IMR-90 (cell line): Measurements from ENCODE around the gene ELF5. TPM values are rescaled to one million over a fixed set of nuclear protein-coding genes. Genes with fewer than 3 reads are reported as not detected.

Source experiments
- ATAC-seq: fragments of 200-7000 bp; cut with Tn5 transposase; 2 replicates; pipeline ENCODE4 v1.9.1; 2020; ENCODE audit warnings: low read depth, mild to moderate bottlenecking, moderate library complexity
- BruUV-seq: library from RNA; stranded (reverse); fragments of 400-500 nt; replicated peaks from 2 replicates; lab custom pipeline; 2021; lab: Mats Ljungman, UMichigan
- CTCF ChIA-PET: fragments of 300-600 bp; formaldehyde crosslinking; extraction: SDS; loops from one replicate; lab custom pipeline; 2021; ENCODE audit warnings: antibody characterized with exemption; lab: Yijun Ruan, JAX
- POLR2A ChIA-PET: fragments of 300-600 bp; sonication (Branson Sonifier 250); formaldehyde crosslinking; loops from one replicate; lab custom pipeline; 2022; ENCODE audit warnings: antibody characterized with exemption; ENCODE audit not compliant: unreplicated experiment; lab: Charles Lee
- DNase-seq: peaks from one replicate; pipeline ENCODE4 v3.0.0; 2013
- H2AFZ ChIP-seq: replicated peaks from 2 replicates; pipeline ENCODE3; 2013; ENCODE audit warnings: low read length, mild to moderate bottlenecking; ENCODE audit not compliant: poor library complexity
- H2AK5ac ChIP-seq: 2 replicates; pipeline ENCODE4 v1.6.1; 2013; ENCODE audit warnings: low read depth, low read length, inconsistent platforms
- H2AK9ac ChIP-seq: replicated peaks from 2 replicates; pipeline ENCODE3; 2013; ENCODE audit warnings: mild to moderate bottlenecking, low read depth, low read length, moderate library complexity; ENCODE audit not compliant: poor library complexity
- H2BK120ac ChIP-seq: 2 replicates; pipeline ENCODE4 v1.6.1; 2013; ENCODE audit warnings: low read depth, low read length, inconsistent platforms
- H2BK15ac ChIP-seq: 3 replicates; pipeline ENCODE4 v1.6.1; 2013; ENCODE audit warnings: low read depth, low read length, inconsistent platforms
- H2BK20ac ChIP-seq: 2 replicates; pipeline ENCODE4 v1.6.1; 2013; ENCODE audit warnings: low read depth, mild to moderate bottlenecking, inconsistent platforms, low read length, moderate library complexity
- H2BK5ac ChIP-seq: 2 replicates; pipeline ENCODE4 v1.6.1; 2013; ENCODE audit warnings: mild to moderate bottlenecking, low read depth, low read length, inconsistent platforms; ENCODE audit not compliant: poor library complexity, severe bottlenecking
- H3K14ac ChIP-seq: replicated peaks from 2 replicates; pipeline ENCODE4 v1.6.1; 2013; ENCODE audit warnings: low read depth, low read length, inconsistent platforms
- H3K18ac ChIP-seq: 2 replicates; pipeline ENCODE4 v1.6.1; 2013; ENCODE audit warnings: low read depth, low read length, control low read depth
- H3K23ac ChIP-seq: 2 replicates; pipeline ENCODE4 v1.6.1; 2013; ENCODE audit warnings: low read depth, low read length, inconsistent platforms
- H3K27ac ChIP-seq: 2 replicates; pipeline ENCODE4 v1.5.1; 2013; ENCODE audit warnings: mild to moderate bottlenecking, control low read depth, low read length; ENCODE audit not compliant: insufficient read depth
- H3K27me3 ChIP-seq: 2 replicates; pipeline ENCODE4 v1.6.1; 2013; ENCODE audit warnings: low read length; ENCODE audit not compliant: control insufficient read depth, insufficient read depth
- H3K36me3 ChIP-seq: 2 replicates; pipeline ENCODE4 v1.6.1; 2013; ENCODE audit warnings: low read length, mixed read lengths; ENCODE audit not compliant: control insufficient read depth, insufficient read depth
- H3K4ac ChIP-seq: 2 replicates; pipeline ENCODE4 v1.6.1; 2013; ENCODE audit warnings: low read depth, low read length, inconsistent platforms
- H3K4me1 ChIP-seq: 2 replicates; pipeline ENCODE4 v1.6.1; 2013; ENCODE audit warnings: low read length, mixed read lengths; ENCODE audit not compliant: control insufficient read depth, insufficient read depth
- H3K4me2 ChIP-seq: 2 replicates; pipeline ENCODE4 v1.6.1; 2013; ENCODE audit warnings: low read depth, mild to moderate bottlenecking, control low read depth, low read length, moderate library complexity
- H3K4me3 ChIP-seq: 2 replicates; pipeline ENCODE4 v1.5.1; 2013; ENCODE audit warnings: low read depth, mild to moderate bottlenecking, control low read depth, low read length, moderate library complexity; ENCODE audit not compliant: insufficient read depth
- H3K56ac ChIP-seq: 2 replicates; pipeline ENCODE4 v1.6.1; 2013; ENCODE audit warnings: low read length, inconsistent platforms; ENCODE audit not compliant: insufficient read depth; ENCODE audit errors: extremely low read depth
- H3K79me1 ChIP-seq, 2 experiments: 2 replicates each; pipeline ENCODE4 v1.6.1; 2013; ENCODE audit warnings: low read length in 2 of 2, inconsistent platforms in 1 of 2, low read depth in 1 of 2
- H3K9ac ChIP-seq: 2 replicates; pipeline ENCODE4 v1.6.1; 2013; ENCODE audit warnings: low read depth, low read length, control low read depth
- H3K9me1 ChIP-seq: 2 replicates; pipeline ENCODE4 v1.6.1; 2013; ENCODE audit warnings: low read length, inconsistent platforms; ENCODE audit not compliant: insufficient read depth
- H3K9me3 ChIP-seq: 2 replicates; pipeline ENCODE4 v1.6.1; 2013; ENCODE audit warnings: low read length; ENCODE audit not compliant: control insufficient read depth, insufficient read depth
- H4K20me1 ChIP-seq: 2 replicates; pipeline ENCODE4 v1.6.1; 2013; ENCODE audit warnings: low read length, inconsistent platforms; ENCODE audit not compliant: insufficient read depth
- H4K5ac ChIP-seq: 2 replicates; pipeline ENCODE4 v1.6.1; 2013; ENCODE audit warnings: mild to moderate bottlenecking, low read depth, low read length, control low read depth
- H4K8ac ChIP-seq, 2 experiments: 2 replicates each; pipeline ENCODE4 v1.6.1; 2013; ENCODE audit warnings: low read depth in 2 of 2, low read length in 2 of 2, control low read depth in 1 of 2, inconsistent platforms in 1 of 2
- H4K91ac ChIP-seq: 2 replicates; pipeline ENCODE4 v1.6.1; 2013; ENCODE audit warnings: low read depth, low read length, inconsistent platforms; ENCODE audit not compliant: insufficient read depth
- BHLHE40 ChIP-seq: fragments of 150-350 bp; IDR thresholded peaks from 2 replicates; pipeline ENCODE4 v1.6.1; 2016; ENCODE audit warnings: mild to moderate bottlenecking, low read depth, low read length
- CEBPB ChIP-seq: IDR thresholded peaks from 2 replicates; pipeline ENCODE4 v1.6.1; 2012; ENCODE audit warnings: low read depth, low read length, improper control_type of control experiment
- CHD1 ChIP-seq: IDR thresholded peaks from 2 replicates; pipeline ENCODE4 v1.6.1; 2012; ENCODE audit warnings: low read depth, low read length, improper control_type of control experiment
- CTCF ChIP-seq: conservative IDR thresholded peaks from 2 replicates; pipeline ENCODE4 v1.5.1; 2012; ENCODE audit warnings: mild to moderate bottlenecking, low read depth, low read length, improper control_type of control experiment
- ELK1 ChIP-seq: fragments of 150-350 bp; IDR thresholded peaks from 2 replicates; pipeline ENCODE4 v1.6.1; 2016; ENCODE audit warnings: low read depth, mild to moderate bottlenecking, low read length, moderate library complexity, borderline replicate concordance
- FOS ChIP-seq: fragments of 150-350 bp; IDR thresholded peaks from 2 replicates; pipeline ENCODE4 v1.6.1; 2016; ENCODE audit warnings: low read depth, low read length
- MAFK ChIP-seq: IDR thresholded peaks from 2 replicates; pipeline ENCODE4 v1.6.1; 2012; ENCODE audit warnings: low read depth, low read length, improper control_type of control experiment
- MAZ ChIP-seq: IDR thresholded peaks from 2 replicates; pipeline ENCODE4 v1.6.1; 2012; ENCODE audit warnings: low read depth, mild to moderate bottlenecking, low read length, improper control_type of control experiment, moderate library complexity, borderline replicate concordance
- MXI1 ChIP-seq: IDR thresholded peaks from 2 replicates; pipeline ENCODE4 v1.6.1; 2012; ENCODE audit warnings: low read depth, mild to moderate bottlenecking, low read length, moderate library complexity, borderline replicate concordance
- NFE2L2 ChIP-seq: fragments of 150-350 bp; IDR thresholded peaks from 2 replicates; pipeline ENCODE4 v1.6.1; 2016; ENCODE audit warnings: low read depth, mild to moderate bottlenecking, low read length
- POLR2A ChIP-seq: IDR thresholded peaks from 2 replicates; pipeline ENCODE4 v1.6.1; 2012; ENCODE audit warnings: mild to moderate bottlenecking, low read depth, low read length
- RAD21 ChIP-seq: IDR thresholded peaks from 2 replicates; pipeline ENCODE4 v1.6.1; 2012; ENCODE audit warnings: low read length, improper control_type of control experiment
- RCOR1 ChIP-seq: IDR thresholded peaks from 2 replicates; pipeline ENCODE4 v1.6.1; 2012; ENCODE audit warnings: mild to moderate bottlenecking, low read length, improper control_type of control experiment; ENCODE audit not compliant: insufficient replicate concordance
- RFX5 ChIP-seq: IDR thresholded peaks from 2 replicates; pipeline ENCODE4 v1.8.0; 2012; ENCODE audit warnings: low read depth, mild to moderate bottlenecking, low read length, moderate library complexity
- SMC3 ChIP-seq: fragments of 150-350 bp; IDR thresholded peaks from 2 replicates; pipeline ENCODE4 v1.6.1; 2016; ENCODE audit warnings: low read depth, mild to moderate bottlenecking, antibody characterized with exemption, low read length, moderate library complexity
- USF2 ChIP-seq: fragments of 150-350 bp; IDR thresholded peaks from 2 replicates; pipeline ENCODE4 v1.6.1; 2017; ENCODE audit warnings: mild to moderate bottlenecking, antibody characterized with exemption, low read length, low read depth
- dilution Hi-C: fragments of 300-500 bp; cut with HindIII; formaldehyde crosslinking; loops from one replicate; pipeline ENCODE4 v1.14.3; 2018; ENCODE audit warnings: low sequenced_read_pairs; ENCODE audit not compliant: unreplicated experiment
- in situ Hi-C: fragments of 300-500 bp; cut with MboI; formaldehyde crosslinking; loops from 3 replicates; pipeline ENCODE4 v1.14.3; 2019; ENCODE audit warnings: low sequenced_read_pairs, inconsistent platforms, mixed read lengths
- intact Hi-C: fragments of 100-400 bp; cut with micrococcal nuclease; formaldehyde crosslinking; loops from 2 replicates; pipeline ENCODE4 v1.10.0; 2022
- polyA plus RNA-seq, 3 experiments: library from polyadenylated mRNA; depleted of rRNA; stranded (reverse); fragments of >200 nt; gene quantifications; 2 replicates each; pipeline ENCODE4 v1.2.3, GENCODE V29; 2012; ENCODE audit warnings: low replicate concordance in 1 of 3
- total RNA-seq: library from RNA; depleted of rRNA; stranded (reverse); fragments of >200 nt; gene quantifications from 2 replicates; pipeline ENCODE4 v1.2.3, GENCODE V29; 2012

Gene ELF5
- total and polyA plus RNA-seq, 2 of the 4 experiments (the other 2 are of a cell fraction), result not detected

GRCh38 chr11:34542089-34542488, 28.5 kb upstream of the ELF5 start:
- Histone ChIP-seq H3K56ac (no peak overlapping the region), H2AFZ (no peak overlapping the region), H4K8ac (no peak overlapping the region), H3K36me3 (no peaks in the 10 kb centered on the region), H2AK9ac (no peak overlapping the region), H3K4me1 (no peaks in the 10 kb centered on the region), H4K91ac (no peak overlapping the region), H3K9me1 (no peaks in the 10 kb centered on the region), H4K20me1 (no peaks in the 10 kb centered on the region), H2BK120ac (no peak overlapping the region), H2AK5ac (no peak overlapping the region), H3K23ac (no peak overlapping the region), H3K4me3 (no peak overlapping the region), H2BK15ac (no peak overlapping the region), H3K27ac (no peak overlapping the region), H3K27me3 (peaks cover 70% of the 10 kb centered on the region), H3K18ac (no peak overlapping the region), H2BK5ac (no peak overlapping the region), H3K9me3 (no peaks in the 10 kb centered on the region), H4K5ac (no peak overlapping the region), H3K9ac (no peak overlapping the region), H3K4me2 (no peak overlapping the region), H3K14ac (no peak overlapping the region), H3K79me1 (no peaks in the 10 kb centered on the region), H3K4ac (no peak overlapping the region), H2BK20ac (no peak overlapping the region)
- dilution Hi-C loops, result no loop called here
- in situ Hi-C loops, result no loop called here
- CTCF ChIA-PET, result no interaction called here
- no TSS peak for BruUV-seq
- intact Hi-C loops, result no loop called here
- POLR2A ChIA-PET, result no interaction called here
- ATAC-seq (no peak), DNase-seq (no peak)
- TF ChIP-seq CTCF, result no peak
- TF ChIP-seq FOS, result no peak
- TF ChIP-seq RFX5, result no peak
- no peak for TF ChIP-seq SMC3
- TF ChIP-seq NFE2L2, result no peak
- no peak for TF ChIP-seq MAZ
- TF ChIP-seq MXI1, result no peak
- TF ChIP-seq ELK1, result no peak
- no peak for TF ChIP-seq USF2
- no peak for TF ChIP-seq RCOR1
- TF ChIP-seq MAFK, result no peak
- TF ChIP-seq CEBPB, result no peak
- TF ChIP-seq CHD1, result no peak
- TF ChIP-seq POLR2A, result no peak
- no peak for TF ChIP-seq RAD21
- TF ChIP-seq BHLHE40, result no peak
